ENCODE results near the gene AR. TPM values are rescaled to one million over a fixed set of nuclear protein-coding genes. Genes with fewer than 3 reads are reported as not detected.

The AR gene
- total RNA-seq, 1 donor from 2014 or later: 6.7 TPM

- H3K9ac ChIP-seq: no peak overlapping the region
- H3K36me3 Mint-ChIP-seq: no peaks in the 10 kb centered on the region
- H3K4me2 ChIP-seq: no peak overlapping the region
- H3K27me3 ChIP-seq: no peaks in the 10 kb centered on the region
- H3K27ac Mint-ChIP-seq: no peak overlapping the region
- H3K36me3 ChIP-seq: no peaks in the 10 kb centered on the region
- no peak overlapping the region for H3K27ac ChIP-seq
- H3K27me3 Mint-ChIP-seq (ENCODE audit: insufficient read depth, low read depth): peaks cover 2% of the 10 kb centered on the region
- no peaks in the 10 kb centered on the region for H3F3A ChIP-seq (ENCODE audit: low read depth)
- no peak overlapping the region for H3K4me3 Mint-ChIP-seq
- H3K9me3 Mint-ChIP-seq: no peaks in the 10 kb centered on the region
- no peaks in the 10 kb centered on the region for H4K20me1 ChIP-seq (ENCODE audit: low read depth)
- no peaks in the 10 kb centered on the region for H3K9me3 ChIP-seq (ENCODE audit: low read depth)
- H3K4me1 Mint-ChIP-seq: no peaks in the 10 kb centered on the region
- TF ChIP-seq EZH2phosphoT487 (IDR thresholded peaks at IDR 0.05): no peak
- no peak for TF ChIP-seq CTCF (IDR thresholded peaks at IDR 0.05)
- no peak for TF ChIP-seq EZH2 (IDR thresholded peaks at IDR 0.05)
- H3K4me1 ChIP-seq: no peaks in the 10 kb centered on the region
- no peak overlapping the region for H2AFZ ChIP-seq (replicated peaks)
- DNase-seq (ENCODE audit: low spot score): no peak
- no peaks in the 10 kb centered on the region for H3K79me2 ChIP-seq (ENCODE audit: low read depth)
- H3K4me3 ChIP-seq: no peak overlapping the region
These were observed 187.2 kb downstream of the AR start for GRCh38 chrX:67731061-67731460.

GRCh38 chrX:67732864-67733263 lies 189.0 kb downstream of the AR start:
- H3K9ac ChIP-seq: no peak overlapping the region
- H3K79me2 ChIP-seq (ENCODE audit: low read depth): no peaks in the 10 kb centered on the region
- Mint-ChIP-seq H3K27ac (no peak overlapping the region), H3K4me3 (no peak overlapping the region), H3K4me1 (no peaks in the 10 kb centered on the region), H3K27me3 (ENCODE audit: insufficient read depth, low read depth) (peaks cover 2% of the 10 kb centered on the region), H3K36me3 (no peaks in the 10 kb centered on the region), H3K9me3 (no peaks in the 10 kb centered on the region)
- no peaks in the 10 kb centered on the region for H3K4me1 ChIP-seq
- H3K27me3 ChIP-seq: no peaks in the 10 kb centered on the region
- H3K27ac ChIP-seq: no peak overlapping the region
- H3K4me2 ChIP-seq: no peak overlapping the region
- H4K20me1 ChIP-seq (ENCODE audit: low read depth): no peaks in the 10 kb centered on the region
- no peaks in the 10 kb centered on the region for H3F3A ChIP-seq (ENCODE audit: low read depth)
- no peak for DNase-seq (ENCODE audit: low spot score)
- TF ChIP-seq CTCF (IDR thresholded peaks at IDR 0.05) (no peak), EZH2phosphoT487 (IDR thresholded peaks at IDR 0.05) (no peak), EZH2 (IDR thresholded peaks at IDR 0.05) (no peak)
- H2AFZ ChIP-seq (replicated peaks): no peak overlapping the region
- no peaks in the 10 kb centered on the region for H3K9me3 ChIP-seq (ENCODE audit: low read depth)
- no peaks in the 10 kb centered on the region for H3K36me3 ChIP-seq
- no peak overlapping the region for H3K4me3 ChIP-seq

- H3K27ac Mint-ChIP-seq: no peak overlapping the region
These were observed 190.4 kb downstream of the AR start for GRCh38 chrX:67734111-67734753.

More at GRCh38 chrX:67734111-67734753, 190.4 kb downstream of the AR start:
- DNase-seq (ENCODE audit: low spot score): no peak
- Histone ChIP-seq H3F3A (ENCODE audit: low read depth) (no peaks in the 10 kb centered on the region), H4K20me1 (ENCODE audit: low read depth) (no peaks in the 10 kb centered on the region), H3K4me3 (no peak overlapping the region), H3K36me3 (no peaks in the 10 kb centered on the region), H3K9ac (no peak overlapping the region), H3K79me2 (ENCODE audit: low read depth) (no peaks in the 10 kb centered on the region), H2AFZ (replicated peaks) (no peak overlapping the region), H3K4me2 (no peak overlapping the region), H3K27ac (no peak overlapping the region), H3K9me3 (ENCODE audit: low read depth) (no peaks in the 10 kb centered on the region), H3K27me3 (no peaks in the 10 kb centered on the region), H3K4me1 (no peaks in the 10 kb centered on the region)
- Mint-ChIP-seq H3K36me3 (no peaks in the 10 kb centered on the region), H3K4me1 (no peaks in the 10 kb centered on the region), H3K4me3 (no peak overlapping the region), H3K27me3 (ENCODE audit: insufficient read depth, low read depth) (peaks cover 2% of the 10 kb centered on the region), H3K9me3 (no peaks in the 10 kb centered on the region)
- TF ChIP-seq CTCF (IDR thresholded peaks at IDR 0.05): no peak
- TF ChIP-seq EZH2phosphoT487 (IDR thresholded peaks at IDR 0.05): no peak
- no peak for TF ChIP-seq EZH2 (IDR thresholded peaks at IDR 0.05)

All from neural progenitor cell (in vitro differentiated cells).